Stimulated activated CD4-positive, alpha-beta T cell treated with anti-CD3 and anti-CD28 coated beads, TNF-alpha, amount 100 ng/mL, for 24 hours (primary cell): Measurements from ENCODE around the gene TMIGD1.

ENCODE experiments used
- DNase-seq, 3 experiments: peaks; one replicate each; pipeline ENCODE4 v3.0.0-alpha.2; 2020; ENCODE audit warnings: low read depth in 3 of 3

Gene TMIGD1

GRCh38 chr17:30332057-30332542 lies 1.8 kb downstream of the TMIGD1 start:
- DNase-seq: peak in 2 of 3 experiments; percentile 36 to 50

DNA sequence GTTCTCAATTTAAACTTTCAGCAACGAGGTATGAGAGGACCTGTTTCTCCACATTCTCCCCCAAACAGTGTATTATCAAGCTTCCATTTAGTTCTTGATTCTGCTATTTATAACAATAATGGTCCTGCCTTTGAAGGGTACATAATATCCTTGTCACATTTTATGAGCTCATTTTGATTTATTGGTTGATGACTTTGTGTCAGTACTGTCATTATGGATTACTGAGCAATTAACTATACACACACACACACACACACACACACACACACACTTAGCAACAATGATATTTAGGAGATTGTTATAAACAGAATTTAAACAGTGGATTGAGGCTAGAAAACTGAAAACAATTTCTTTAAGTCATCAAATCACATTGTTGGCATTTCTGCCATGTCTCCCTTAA lies 7.0 kb downstream of the TMIGD1 start:
- no peak for DNase-seq

DNA sequence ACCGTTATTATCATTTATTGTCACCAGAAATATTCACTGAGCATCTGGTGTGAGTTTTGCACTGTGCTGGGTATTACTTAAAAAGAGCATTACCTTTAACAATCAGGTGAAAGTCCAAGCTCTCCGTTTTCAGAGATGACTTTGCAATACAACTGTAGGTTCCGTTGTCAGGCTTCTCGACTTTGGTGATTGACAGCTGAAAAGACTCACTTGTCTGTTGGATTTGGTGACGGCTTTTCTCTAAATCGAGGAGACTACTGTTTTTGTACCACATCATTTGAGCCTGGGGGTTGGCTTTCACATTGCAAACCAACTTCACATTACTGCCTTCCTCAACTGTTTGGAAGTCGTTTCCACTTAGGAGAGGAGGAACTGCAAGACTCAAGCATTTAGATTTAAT lies 9.1 kb downstream of the TMIGD1 start:
- no peak for DNase-seq

DNA sequence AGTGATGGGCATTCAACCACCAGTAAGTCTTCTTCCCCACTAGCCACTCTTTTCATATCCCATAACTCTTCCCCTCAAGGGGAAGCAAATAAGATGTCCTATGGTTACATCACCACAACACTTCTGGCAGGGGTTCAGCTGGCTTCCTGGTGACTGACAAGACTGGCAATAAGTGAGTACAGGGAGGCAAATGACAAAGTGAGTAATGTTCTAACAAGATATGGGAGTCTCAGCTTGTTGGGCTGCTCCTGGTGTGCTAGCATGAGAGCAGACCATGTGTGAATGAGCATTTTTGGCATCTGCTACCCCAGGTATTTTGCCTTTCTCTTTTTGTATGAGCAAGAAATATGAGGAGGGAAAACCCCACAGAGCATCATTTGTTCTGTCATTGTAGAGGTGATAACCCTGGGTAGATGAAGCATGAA lies 9.9 kb downstream of the TMIGD1 start:
- no peak for DNase-seq

DNA sequence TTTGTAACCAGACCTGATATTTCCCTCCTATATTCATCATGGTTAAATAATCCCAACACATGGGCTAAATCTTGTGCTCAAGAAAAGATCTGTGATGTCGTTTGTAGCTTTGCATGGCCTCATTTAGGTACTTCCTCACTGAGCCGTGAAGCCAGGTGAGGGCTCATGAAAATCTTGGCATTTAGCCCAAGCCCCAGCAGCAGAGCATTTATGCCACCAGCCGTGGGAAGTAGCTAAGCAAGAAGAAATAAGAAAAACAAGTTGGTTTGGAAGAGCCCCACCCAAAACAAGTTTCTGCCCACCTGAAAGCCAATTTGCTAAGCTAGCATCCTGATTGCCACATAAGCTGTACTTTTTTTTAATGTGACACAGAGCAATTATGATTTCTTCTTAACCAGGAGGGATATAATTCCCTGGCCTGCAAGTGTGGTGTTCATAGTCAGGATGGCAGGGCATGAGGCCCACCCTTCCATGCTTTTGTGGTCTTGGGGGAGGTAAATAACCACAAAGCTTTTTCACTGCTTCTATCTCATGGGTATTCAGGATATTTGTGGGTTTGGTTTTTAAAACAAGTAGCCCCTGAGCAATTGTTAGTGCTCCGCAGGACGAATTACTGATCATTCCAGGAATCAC lies 10.5 kb downstream of the TMIGD1 start:
- DNase-seq: no peak

- DNase-seq: no peak
These were observed 12.5 kb downstream of the TMIGD1 start for GRCh38 chr17:30321314-30321713.

- no peak for DNase-seq
These were observed 15.7 kb downstream of the TMIGD1 start for GRCh38 chr17:30318155-30318554.

GRCh38 chr17:30316736-30317135 lies 17.1 kb downstream of the TMIGD1 start:
- DNase-seq: no peak

- no peak for DNase-seq
These were observed 18.8 kb downstream of the TMIGD1 start for GRCh38 chr17:30315106-30315505.

- DNase-seq: no peak
These were observed 19.4 kb downstream of the TMIGD1 start for GRCh38 chr17:30314474-30314873.

- no peak for DNase-seq
These were observed 21.6 kb downstream of the TMIGD1 start for GRCh38 chr17:30312226-30312625.

DNA sequence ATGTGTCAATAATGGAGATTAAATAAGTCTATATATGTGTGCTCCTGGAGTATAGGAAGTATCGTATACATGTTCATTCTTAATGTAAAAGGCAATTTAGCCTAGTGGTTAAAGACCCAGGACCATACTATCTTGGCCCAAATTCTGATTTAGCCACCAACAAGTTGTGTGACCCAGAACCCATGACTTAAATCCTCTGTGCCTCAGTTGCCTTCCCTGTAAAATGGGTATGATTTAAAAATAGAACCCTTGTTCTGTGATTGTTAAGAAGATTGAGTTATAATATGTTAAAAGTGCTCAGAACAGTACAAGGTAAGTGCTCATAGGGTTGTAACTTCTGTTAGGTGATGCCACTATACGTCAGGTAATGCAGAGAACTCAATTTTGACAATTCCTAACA lies 23.3 kb downstream of the TMIGD1 start:
- no peak for DNase-seq

DNA sequence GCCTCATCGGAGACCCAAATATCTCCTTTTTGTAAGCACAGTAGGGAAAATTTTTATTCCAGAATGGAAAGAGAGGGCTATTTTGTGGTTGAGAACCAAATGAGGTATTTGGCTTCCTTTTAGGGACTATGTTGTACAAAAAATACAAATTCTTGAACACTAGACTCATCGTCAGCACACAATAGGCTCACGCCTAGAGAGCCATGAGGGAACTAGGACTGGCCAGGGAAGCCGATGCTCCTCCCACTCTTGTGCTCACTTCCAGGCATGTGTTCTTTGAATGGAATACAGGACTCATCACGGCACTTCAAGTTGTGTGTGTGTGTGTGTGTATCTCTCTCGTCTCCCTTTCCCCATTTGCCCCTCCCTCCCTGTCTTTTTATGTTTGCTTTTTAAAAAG lies 24.3 kb downstream of the TMIGD1 start:
- no peak for DNase-seq

- no peak for DNase-seq
These were observed 25.5 kb downstream of the TMIGD1 start for GRCh38 chr17:30308406-30308805.

GRCh38 chr17:30304778-30305177 lies 29.1 kb downstream of the TMIGD1 start:
- DNase-seq: no peak

GRCh38 chr17:30302241-30302640 lies 31.6 kb downstream of the TMIGD1 start:
- DNase-seq: no peak

DNA sequence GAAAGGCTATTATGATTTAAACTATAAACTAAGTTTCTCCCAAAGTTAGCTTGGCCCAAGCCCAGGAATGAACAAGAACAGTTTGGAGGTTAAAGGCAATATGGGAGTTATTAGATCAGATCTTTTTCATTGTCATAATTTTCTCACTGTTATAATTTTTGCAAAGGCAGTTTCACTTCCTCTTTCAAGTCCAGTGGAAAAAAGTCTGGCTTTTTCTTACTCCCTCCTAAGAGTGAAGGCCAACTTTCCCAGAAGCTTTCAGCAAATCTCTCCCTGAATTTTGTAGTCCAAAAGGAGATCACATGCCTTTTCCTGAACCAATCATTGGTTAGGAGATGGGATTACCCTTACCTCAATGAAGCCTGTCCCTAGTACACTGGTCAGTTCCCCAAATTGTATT lies 33.0 kb downstream of the TMIGD1 start:
- DNase-seq: no peak

GRCh38 chr17:30299000-30299399 lies 34.9 kb downstream of the TMIGD1 start:
- no peak for DNase-seq

- no peak for DNase-seq
These were observed 36.1 kb downstream of the TMIGD1 start for GRCh38 chr17:30297715-30298114.

DNA sequence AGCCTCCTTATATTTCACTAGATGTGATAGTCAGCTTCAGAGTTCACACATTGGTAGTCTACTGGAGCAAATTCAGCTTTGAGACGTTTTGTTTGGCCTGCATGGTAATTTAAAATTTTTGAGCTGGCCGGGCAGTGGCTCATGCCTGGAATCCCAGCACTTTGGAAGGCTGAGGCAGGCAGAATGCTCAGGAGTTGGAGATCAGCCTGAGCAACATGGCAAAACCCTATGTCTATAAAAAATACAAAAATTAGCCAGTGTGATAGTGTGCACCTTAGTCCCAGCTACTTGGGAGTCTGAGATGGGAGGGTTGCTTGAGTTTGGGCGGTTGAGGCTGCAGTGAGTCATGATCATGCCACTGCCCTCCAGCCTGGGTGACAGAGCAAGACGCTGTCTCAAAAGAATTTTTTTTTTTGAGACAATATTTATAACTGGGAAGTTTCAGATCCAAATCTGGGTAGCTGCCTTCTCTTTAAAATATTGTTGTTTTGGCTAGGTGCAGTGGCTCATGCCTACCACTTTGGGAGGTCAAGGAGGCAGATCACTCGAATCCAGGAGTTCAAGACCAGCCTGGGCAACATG lies 37.3 kb downstream of the TMIGD1 start:
- no peak for DNase-seq

GRCh38 chr17:30292286-30292858 lies 41.5 kb downstream of the TMIGD1 start:
- no peak for DNase-seq

DNA sequence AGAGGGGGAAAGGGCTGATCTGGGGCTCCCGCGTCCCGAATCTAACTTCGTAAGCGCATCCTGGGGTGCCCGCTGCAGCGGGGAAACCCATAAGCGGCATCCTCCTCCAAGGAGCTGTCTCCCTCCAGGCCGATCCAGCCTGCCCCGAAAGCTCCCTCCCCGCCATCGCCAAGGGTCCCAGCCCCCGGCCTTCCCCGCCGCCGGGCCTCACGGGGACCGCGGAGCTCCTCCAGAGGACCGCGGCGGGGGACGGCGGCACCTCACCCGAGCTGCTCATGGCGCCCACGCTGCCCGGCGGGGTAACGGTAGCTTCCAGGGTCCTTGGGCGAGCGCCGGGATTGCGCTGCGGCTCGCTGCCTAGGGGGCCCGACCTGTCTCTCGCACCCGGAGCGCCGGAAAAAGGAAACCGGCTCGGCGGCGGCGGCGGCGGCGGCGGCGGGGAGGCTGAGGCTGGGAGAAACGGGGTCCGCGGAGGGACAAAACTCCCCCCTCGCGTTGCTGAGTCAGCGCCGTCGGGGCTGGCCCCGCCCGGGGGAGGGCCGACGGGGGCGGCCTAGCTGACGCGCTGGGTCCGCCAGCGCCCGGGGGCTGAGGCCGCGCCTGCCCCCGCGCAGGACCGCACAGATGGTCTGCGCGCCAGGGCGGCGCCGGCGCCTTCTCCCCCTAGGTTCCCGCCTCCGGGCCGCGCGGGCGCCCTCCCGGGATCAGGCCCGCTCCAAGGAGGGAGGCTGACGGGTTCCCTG lies 42.1 kb downstream of the TMIGD1 start, which contains the start of gene BLMH:
TSS of gene BLMH (minus strand) at position 402 of the 743 bp plus-strand sequence. CDS start at position 277, 125 bp downstream.
- peak; percentile 63 to 84 (median 67) for DNase-seq
